ENCODE data around the gene SSR1.
"Not testable (repeated sequence)": the region's sequence is repeated elsewhere in the genome, so short reads cannot be mapped to it uniquely, and the experiment has no call there.

SSR1 gene

DNA sequence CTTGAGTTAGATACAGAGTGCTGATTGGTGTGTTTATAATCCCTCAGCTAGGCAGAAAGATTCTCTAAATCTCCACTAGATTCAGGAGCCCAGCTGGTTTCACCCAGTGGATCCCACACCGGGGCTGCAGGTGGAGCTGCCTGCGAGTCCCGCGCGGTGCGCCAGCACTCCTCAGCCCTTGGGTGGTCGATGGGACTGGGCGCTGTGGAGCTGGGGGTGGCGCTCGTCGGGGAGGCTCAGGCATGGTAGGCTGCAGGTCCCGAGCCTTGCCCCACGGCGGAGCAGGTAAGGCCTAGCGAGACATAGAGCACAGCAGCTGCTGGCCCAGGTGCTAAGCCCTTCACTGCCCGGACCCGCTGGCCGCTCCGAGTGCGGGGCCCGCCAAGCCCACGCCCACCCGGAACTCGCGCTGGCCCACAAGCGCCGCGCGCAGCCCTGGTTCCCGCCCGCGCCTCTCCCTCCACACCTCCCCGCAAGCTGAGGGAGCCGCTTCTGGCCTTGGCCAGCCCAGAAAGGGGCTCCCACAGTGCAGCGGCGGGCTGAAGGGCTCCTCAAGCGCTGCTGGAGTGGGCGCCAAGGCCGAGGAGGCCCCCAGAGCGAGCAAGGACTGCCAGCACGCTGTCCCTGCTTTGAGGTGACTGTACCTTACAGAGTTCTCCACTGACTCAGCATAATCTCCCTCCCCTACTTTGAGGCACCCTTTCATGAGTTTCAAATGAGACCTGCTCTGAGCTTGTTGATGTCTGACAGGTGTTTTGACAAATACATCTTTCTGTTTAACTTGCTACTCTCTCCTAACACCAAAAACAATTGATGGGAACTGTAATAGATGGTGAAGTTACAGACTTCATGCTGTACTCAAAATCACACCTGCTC, 3.9 kb upstream of the SSR1 start:
- DNase-seq = no peak

DNA sequence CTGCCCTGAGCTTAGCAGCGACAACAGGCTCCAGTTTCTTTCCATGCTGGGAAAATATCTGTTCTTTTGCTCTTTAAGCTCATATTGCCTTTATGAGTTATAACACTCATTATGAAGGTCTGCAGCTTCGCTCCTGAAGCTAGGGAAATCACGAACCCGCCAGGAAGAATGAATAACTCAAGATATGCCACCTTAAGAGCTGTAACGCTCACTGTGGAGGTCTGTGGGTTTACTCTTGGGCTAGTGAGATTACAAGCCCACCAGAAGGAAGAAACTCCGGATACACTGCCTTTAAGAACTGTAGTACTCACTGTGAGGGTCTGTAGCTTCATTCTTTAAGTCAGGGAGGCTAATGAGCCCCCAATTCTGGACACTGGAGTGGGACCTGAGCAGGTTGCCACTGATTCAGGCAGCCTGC, 3.0 kb upstream of the SSR1 start:
- DNase-seq = no peak

DNA sequence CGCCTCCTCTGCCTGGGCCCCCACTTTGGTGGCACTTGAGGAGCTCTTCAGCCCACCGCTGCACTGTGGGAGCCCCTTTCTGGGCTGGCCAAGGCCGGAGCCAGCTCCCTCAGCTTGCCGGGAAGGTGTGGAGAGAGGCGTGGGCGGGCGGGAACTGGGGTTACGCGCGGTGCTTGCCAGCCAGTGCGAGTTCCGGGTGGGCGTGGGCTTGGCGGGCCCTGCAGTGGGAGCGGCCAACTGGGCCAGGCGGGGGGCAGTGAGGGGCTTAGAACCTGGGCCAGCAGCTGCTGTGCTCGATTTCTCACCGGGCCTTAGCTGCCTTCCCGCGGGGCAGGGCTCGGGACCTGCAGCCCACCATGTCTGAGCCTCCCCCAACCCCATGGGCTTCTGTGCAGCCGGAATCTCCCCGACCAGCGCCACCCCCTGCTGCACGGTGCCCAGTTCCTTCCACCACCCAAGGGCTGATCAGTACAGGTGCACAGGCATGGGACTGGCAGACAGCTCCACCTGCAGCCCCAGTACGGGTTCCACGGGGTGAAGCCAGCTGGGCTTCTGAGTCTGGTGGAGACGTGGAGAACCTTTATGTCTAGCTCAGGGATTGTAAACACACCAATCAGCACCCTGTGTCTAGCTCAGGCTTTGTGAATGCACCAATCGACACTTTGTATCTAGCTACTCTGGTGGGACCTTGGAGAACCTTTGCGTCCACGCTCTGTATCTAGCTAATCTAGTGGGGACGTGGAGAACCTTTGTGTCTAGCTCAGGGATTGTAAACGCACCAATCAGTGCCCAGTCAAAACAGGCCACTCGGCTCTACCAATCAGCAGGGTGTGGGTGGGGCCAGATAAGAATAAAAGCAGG, 2.3 kb upstream of the SSR1 start:
- not testable (repeated sequence) for DNase-seq

DNA sequence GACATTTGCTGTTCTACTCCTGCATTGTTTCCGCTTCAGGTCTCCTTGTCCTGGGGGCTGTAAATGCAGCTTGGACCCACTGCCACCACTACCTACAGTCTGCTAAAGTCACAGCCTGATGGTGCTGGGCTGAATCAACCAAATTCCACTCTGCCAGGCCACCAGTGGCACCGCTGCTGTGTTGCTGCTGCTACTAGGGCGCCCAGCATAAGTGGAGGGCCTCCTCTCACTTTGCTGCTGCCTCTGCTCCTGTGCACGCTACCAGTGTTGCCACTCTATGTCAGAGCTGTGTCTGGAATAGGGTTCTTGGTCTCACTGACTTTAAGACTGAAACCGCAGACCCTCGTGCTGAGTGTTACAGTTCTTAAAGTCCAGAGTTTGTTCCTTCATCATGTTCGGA, 1.4 kb upstream of the SSR1 start:
- no peak for DNase-seq

DNA sequence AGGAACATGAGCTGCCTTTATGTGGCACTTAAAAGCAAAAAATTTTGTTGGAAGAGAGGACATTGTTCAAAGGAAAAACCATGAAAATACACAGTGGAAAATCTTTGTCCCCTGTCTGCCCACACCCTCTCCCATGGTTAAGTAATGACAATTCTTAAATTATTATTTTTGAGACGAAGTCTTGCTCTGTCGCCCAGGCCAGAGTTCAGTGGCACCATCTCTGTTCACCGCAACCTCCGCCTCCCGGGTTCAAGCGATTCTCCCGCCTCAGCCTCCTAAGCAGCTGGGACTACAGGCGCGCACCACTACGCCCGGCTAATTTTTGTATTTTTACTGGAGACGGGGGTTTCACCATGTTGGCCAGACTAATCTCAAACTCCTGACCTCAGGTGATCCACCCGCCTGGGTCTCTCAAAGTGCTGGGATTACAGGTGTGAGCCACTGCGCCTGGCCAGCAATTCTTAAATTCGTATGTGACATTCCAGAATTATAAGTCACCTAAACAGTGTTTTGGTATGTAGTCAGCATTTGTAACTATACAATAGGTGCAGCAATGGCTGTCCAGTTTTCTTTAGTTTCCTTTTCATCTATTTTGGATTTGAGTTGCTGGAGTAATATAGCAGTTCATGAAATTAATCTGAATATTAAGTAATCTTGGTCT, 636 bp upstream of the SSR1 start:
- no peak for DNase-seq

DNA sequence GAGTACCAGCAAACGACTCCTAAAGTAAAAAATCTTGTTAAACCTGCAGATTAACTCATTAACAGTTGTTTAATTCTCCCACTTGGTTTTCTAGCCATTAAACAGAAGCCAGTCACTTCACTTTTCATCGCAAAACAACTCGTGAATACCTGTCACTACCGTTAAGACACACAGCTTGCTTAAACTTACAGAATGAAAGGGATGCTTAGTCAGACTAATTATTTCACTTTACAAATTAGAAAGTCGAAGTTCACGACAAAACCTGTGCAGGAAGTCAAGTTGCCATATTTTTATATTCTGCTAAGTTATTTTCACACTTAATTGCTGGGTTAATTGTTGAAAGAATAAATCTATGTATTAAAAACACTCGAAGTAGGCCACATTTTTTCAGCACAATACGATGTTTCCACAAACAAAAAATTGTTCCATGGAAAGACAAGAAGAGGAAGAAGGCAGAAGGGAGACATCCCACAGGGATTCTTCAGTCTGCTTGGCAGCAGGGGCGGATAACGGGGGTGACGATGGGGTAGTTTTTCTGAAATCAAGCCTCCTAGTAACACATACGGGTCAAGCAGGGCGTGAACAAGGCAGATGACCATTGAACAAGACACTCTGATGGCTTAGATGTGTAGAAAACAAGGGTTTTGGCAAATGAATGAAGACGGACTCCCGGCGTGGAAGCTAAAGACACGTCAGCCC, 933 bp downstream of the SSR1 start:
- no peak for DNase-seq

DNA sequence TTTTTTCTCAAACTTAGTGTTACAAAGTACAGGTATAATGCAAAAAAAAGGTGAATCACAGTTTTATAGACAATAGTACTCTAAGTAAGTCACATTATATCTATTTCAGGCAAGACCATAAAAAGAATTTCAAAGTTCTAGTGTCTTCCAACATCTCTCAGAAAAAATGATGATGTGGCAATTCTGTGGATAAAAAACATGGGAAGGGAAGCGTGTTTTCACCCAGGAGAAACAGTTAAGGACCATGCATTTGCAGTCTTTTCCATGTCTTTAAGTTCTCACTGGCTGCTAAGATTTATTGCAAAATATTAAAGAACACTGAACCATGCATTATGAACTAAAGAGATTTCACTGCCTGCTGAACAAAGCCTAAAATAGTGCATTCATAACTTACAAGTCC, 1.8 kb downstream of the SSR1 start:
- no peak for DNase-seq

DNA sequence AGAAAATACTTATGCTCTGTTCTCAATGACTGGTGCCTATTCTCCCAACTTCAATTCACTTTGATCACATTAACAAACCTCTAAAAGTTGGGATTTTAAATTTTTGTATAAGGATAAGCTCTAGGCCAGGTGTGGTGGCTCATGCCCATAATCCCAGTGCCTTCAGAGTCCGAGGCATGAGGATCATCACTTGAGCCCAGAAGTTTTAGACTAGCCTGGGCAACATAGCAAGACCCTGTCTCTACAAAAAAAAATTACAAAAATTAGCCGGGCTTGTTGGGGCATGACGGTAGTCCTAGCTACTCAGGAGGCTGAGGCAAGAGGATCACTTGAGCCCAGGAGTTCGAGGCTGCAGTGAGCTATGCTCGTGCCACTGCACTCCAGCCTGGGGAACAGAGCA, 3.9 kb downstream of the SSR1 start:
- DNase-seq = no peak

DNA sequence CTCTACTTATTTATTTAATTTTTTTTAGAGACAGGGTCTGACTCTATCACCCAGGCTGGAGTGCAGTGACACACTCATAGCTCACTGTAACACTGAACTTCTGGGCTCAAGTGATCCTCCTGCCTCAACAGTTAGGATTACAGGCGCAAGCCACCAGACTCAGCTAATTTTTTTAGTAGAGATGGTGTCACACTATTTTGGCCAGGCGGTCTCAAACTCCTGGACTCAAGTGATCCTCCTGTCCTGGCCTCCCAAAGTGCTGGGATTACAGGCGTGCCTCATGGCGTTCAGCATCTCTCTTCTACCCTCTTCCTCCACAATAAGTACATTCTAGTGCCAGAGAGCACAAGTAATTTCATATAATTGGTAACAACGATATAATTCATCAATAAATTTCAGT, 5.5 kb downstream of the SSR1 start:
- no peak for DNase-seq

DNA sequence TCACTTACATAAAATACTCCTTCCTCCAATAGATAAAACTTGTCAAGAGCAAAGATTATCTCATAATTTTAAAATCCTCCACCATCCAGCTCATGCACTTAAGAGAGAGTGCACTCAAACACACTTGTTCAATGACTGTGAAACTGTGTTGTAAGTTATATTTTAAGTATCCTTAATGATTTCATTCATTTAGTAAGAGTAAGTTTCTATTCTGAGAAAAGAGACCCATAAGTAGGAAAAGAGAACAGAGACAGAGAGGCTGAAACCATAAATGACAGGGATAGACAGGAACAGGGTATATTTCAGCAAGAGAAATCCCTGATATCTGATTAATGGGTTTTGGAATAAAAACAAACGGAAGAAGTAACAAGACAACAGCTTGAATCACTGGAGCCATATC, 8.2 kb downstream of the SSR1 start:
- DNase-seq = no peak

DNA sequence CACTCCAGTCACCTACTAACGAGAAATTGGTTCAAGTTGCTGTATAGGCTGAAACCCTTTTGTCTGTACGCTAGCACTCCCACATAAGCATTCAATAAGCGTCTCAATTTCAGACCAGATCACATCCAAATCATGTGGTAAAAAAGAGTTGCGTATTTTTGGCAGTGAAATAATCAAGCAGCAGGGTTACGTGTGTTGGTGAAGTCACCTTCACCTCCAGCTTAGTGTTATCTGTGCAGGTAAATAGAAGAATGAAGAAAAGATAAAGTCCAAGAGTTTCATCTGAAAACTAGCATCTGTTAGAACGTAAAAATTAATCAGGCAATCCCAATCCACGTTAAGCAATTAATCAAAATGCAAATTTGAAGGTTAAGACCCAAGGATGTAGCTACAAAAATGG, 11.3 kb downstream of the SSR1 start:
- DNase-seq = no peak

DNA sequence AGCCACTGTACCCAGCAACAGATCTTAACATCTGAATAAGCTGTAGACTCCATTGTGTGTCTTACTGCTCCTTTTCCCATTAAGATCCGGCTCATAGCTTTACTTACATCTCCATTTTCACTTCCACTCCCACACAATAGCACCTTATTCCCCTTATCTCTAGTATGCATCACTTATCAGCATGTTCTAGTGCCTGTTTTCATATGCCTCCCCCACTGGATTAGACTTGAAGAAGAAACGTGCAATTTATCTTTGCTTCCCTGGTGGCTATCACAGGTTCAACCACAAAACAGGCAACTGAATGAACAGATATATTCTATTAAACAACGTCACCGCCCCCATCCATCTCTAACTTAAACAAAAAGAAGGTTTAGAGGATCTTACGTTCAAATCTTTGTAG, 12.1 kb downstream of the SSR1 start:
- DNase-seq = no peak

DNA sequence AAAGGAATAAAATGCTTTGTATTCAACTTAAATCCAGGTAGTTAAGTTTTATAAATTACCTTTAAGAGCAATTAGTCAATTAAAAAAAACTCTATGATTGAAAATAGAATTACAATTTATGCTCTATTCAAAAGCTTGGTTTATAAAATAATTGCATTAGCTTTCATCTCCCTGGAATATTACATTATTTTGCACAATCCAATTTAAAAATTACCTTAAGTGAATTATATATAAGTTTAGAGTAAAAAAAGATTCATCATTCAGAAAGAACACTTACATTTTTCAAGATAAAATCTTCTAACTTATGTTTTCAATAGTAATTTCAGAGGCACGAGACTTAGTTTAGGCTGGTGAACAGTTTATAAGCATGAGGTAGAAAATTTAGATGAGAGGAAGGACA, 14.9 kb downstream of the SSR1 start:
- DNase-seq = no peak

DNA sequence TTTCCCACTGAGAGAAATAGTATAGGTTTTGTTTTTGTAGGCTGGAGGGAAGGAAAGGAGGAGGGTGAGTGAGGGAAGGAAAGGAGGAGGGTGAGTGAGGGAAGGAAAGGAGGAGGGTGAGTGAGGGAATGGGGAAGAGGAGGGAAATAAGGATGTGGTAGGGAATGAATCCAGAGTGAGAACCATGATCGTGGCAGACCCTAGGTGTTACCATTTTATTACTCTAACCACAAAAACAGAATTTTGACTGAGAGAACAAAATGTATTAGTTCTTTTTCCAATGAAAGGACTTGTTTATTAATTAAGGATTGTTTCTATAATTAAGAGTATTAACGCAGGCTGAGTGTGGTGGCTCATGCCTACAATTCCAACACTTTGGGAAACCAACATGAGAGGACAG, 16.4 kb downstream of the SSR1 start:
- no peak for DNase-seq

DNA sequence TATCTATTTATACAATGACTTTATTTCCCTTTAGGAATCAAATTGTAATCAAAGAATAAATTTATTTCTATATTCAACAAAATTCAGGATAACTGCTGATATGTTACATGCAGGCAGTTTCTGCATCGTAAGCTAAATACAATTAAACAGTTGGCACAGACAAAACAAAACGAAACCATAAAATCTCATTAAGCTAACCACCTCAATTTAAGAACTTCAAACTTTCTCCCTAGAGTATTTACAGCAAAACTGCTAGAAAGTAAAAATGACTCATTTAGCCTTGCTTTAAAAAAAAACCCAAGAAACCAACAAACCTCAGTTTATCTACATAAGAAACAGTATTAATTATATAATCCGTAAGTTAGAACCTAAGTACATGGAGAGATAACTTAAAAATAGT, 17.1 kb downstream of the SSR1 start:
- no peak for DNase-seq

DNA sequence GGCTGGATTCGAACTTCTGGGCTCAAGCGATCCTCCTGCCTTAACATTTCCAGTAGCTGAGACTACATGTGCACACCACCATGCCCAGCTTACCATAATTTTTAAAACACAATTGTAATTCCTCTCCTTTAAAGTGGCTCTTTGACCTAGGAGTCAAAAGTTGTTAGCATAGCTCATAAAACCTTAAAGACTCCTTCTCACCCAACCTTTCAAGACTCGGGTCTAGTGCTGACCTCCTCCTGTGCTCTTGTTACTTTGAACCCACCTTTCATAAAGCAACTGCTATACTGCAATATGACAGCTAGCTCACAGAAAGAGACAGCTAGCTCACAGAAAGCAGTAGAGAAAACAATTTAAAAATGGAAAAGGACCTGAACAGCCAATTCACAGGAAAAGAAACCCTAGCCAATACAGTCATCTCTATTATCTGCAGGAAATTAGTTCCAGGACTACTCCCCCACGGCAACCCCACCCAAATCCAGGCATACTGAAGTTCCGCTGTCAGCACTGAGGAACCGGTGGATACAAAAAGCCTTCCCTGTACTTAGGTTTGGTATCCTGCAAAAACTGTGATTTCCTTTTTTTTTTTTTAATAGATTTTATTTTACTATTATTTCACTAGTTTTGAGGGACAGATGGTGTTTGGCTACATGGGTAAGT, 20.3 kb downstream of the SSR1 start:
- no peak for DNase-seq

DNA sequence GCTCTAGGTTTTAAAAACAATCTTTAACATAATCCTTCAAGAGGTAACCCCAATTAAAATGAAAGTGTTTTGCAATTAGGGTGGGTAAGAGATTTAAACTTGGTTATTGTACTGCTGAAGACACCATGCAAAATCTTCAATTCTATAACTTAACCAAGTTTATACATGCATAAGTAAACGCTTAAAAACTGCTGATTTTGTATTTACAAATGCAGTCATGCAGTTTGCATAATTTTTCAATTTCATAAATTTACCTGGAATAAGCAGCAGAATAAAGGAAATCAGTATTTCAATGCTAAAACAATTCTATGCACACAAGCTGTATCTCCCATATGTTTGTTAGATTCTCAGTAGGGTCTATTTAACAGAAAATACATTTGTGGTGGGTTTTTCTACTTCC, 22.9 kb downstream of the SSR1 start:
- DNase-seq = no peak

DNA sequence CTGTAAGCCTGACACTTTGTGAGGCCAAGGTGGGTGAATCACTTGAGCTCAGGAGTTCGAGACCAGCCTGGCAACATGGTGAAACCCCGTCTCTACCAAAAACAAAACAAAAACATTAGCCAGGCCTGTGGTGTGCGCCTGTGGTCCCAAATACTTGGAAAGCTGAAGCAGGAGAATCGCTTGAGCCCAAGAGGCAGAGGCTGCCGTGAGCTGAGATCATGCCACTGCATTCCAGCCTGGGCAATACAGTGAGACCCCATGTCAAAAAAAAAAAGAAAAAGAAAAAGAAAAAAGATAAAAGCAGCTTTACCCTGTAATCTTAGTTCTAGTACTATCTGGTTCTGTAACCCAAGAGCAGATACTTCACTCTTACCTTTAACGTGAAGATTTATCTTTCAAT, 27.6 kb downstream of the SSR1 start:
- no peak for DNase-seq

DNA sequence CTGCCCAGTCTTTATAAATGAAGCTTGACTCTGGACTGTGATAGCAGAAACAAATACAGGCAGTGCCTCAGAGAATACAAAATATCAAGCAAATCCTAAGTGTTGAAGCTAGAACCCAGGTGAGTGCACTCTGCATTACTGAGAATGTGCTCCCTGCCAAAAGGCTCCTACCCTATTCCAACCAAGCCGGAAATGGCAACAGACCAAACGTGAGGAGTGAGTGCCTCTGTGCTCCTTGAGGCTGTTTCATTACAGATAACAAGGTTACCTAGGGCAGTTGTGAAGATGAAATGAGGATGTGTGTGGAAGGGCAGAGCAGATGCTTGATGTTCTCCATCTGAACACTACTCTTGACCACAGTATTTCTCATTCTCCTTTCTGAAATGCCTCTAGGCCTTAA, 29.3 kb downstream of the SSR1 start:
- DNase-seq = no peak

DNA sequence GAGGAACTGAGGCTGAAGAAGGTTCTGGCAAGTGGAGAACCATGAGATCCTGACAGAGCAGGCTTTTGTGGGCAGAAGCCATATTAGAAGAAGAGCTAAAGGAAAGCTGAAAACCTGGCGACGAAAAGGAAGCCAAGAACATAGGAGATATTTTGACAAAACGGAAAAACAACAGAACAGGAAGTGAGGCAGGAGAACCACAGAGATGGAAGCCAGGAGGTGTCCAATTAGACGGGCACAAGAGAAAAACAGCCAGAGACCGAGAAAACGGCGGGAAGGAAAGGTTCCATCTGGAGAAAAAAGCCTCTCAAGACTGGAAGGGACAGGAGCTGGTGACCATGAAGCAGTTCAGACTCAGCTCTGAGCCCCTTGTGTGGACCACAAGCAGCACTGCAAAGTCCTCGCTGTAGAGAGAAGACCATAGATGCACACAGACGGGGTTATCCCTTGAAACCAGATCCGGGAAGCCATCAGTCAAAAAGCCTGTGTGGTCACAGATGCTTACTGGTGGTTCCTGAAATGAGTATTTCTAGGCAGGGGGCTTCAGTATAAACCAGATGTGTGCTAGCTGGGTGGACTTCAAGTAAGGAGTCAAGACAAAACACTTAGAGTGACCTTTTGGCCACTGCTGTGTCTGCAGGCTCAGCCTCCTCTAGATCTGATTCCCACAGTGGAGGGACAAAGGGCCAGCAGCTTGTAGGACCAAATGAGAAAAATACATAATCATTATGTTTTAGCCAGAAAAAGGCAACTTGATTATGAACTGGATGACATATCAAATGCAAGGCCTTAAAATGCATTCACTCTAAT, 30.7 kb downstream of the SSR1 start:
- DNase-seq = no peak

DNA sequence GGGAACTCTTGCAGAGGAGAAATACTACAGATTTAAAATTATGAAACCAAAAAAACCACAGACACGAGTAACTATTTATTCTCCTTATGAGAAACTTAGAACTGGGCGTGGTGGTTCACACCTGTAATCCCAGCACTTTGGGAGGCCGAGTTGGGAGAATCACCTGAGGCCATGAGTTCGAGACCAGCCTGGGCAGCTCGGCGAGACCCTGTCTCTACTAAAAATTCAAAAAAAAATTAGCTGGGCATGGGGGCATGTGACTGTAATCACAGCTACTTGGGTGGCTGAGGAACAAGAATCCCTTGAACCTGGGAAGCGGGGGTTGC, 36.8 kb downstream of the SSR1 start:
- no peak for DNase-seq

DNA sequence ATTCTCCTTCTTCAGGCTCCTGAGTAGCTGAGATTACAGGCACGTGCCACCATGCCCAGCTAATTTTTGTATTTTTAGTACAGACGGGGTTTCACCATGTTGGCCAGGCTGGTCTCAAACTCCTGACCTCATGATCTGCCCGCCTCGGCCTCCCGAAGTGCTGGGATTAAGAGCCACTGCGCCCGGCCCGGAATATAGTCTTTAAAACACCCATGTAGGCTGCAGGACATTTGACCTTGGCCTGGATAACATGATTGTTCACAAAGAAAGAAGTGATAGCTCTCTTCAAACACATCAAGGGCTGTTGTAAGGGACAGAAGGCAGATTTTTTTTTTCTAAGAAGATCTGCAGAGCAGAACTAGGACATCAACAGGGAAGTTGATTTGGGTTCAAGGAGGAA, 38.5 kb downstream of the SSR1 start:
- DNase-seq = not testable (repeated sequence)

All from HCEC 1CT (cell line).